8988T (cell line): ENCODE measurements around the gene FMN1.

Experiments used
- DNase-seq: peaks from one replicate; pipeline ENCODE4 v3.0.0; 2011

The FMN1 gene

DNA sequence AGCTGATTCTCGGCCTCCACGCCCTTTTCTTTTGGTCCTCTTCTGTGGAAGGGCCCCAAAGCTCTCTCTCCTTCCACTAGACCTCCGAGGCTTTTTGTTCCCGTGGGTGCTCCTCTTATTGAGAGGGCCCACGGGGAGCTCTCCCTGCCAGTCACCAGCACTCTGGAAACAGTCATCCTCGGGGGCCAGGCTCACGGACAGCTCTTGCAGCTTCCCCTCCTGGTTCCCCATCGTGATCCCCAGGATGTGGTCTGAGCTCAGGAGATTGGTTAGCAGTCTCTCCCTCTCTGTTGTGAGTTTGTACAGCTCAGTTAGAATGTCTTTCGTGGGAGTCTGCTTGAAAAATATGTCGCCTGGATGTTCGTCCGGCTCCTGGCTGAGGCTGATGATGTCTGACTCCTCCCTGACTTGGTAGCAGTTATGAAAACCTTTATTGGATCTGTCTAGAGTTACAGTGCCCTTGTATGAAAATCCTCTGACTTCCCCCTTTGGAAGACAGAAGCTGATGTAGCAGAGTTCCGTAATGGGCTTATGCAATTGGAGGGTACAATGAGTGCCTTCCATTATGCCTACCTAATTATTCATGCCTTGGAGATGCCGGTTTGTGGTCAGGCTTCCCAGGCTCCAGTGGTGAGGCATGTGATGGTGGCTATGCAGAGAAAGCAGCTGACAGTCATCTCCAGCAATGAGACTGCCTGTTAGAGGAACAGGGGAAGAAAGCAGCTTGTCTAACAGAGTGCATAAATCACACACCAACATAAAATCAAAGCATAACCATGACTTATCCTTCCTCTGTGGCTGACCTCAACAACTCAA, 40.0 kb downstream of the FMN1 start:
- DNase-seq = no peak

DNA sequence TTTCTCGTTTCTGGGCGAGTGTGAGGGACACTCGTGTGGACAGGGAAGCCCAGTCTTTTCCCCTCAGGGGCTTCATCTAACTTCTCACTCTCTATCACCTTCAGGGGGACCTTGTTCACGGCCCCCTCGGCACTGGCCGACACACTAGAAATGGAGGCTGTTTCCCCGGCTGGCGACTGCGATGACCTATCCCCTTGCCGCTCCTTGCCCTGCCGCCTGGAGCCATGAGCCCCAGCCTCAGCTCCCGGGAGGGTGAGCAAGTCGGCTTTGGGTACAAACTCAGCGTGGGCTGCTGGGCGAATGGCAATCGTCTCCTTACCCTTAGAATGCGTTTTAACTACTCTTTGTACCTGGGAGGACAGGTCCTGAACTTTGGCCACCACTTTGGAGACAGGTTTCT, 41.0 kb downstream of the FMN1 start:
- no peak for DNase-seq

DNA sequence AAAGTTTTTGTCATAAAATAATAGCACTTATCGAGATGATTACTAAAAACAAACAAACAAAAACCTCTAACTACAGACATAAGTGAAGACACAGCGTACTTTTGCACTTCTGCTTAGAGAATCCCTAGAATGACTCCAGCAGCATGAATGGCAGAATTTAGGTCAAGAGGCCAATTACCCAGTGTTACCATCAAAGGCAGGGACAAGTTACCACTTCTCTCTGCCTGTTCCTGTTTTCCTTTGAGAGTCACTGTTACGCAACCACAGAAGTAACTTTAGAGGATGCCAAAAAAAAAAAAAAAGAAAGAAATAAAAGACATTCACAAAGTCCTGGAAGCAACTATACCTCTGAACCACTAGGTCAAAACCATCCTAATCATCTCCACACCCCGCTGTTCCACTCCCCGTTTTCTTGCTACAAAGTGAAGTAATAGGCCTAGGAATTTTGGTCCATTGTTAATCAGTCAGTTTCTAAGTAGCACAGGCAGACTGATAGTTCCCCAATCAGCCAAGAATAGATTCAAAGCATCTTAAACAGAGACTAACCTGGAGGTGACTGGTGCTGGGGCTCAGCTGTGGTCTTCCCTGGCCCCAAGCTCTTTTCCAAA, 41.9 kb downstream of the FMN1 start:
- DNase-seq = no peak

DNA sequence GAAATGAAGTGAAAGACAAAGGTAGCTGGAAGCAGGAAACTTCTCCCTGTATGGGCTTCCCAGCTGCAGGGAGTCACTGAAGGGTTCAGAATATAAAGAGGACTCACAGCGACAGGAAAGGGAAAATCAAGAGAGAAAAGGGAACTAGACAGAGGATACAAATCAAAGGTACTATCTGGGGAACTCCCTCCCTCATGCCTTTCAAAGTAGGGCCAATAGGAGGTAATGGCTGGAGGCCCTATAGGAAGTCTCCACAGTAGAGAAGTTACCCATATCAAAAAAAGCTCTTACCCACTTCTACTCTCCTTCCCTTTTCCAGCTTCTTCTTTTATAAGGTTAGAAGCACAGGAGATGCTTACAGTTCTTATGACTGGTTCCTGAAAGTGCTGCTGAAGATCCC, 43.5 kb downstream of the FMN1 start:
- no peak for DNase-seq

DNA sequence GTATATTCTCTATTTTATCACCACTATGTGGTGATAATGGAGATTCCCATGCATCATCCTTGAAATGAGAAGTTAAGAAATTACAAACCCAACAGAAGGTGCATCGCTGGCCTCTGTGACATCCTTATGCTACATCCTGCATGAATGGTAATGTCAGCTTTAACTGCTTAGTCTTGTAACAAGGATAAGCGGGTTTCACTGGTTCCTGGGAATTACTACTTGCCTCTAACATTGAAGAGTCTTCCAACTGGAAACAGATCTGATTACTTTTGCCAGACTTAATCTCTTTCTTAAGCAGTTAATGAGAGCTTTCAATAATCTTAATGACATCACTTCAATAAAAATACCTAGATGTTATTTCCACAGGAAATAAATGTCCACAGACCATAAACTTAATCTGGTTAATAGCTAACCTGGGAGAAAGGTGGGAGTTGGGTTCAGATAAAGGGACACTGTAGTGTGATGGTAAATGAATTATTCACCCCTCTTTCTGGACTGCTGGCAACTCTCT, 44.0 kb downstream of the FMN1 start:
- DNase-seq = no peak

DNA sequence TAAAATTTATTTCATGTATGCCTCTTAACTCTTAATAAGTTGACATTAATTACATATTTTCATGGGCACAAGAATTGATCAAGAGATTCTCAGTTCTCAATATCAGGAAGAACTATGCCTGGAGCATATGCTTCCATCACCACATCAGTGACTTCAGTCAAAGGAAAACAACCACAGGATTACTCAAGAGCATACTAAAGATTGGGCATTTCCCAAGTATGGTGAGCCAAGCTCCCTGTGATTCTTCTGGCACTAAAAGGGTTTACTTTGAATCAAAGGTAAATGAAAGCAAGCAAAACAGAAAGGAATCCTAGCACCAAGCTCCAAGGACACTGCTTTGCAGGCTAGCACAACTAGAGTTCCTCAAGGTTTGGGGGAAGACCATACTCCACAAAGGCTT, 44.6 kb downstream of the FMN1 start:
- DNase-seq = no peak

DNA sequence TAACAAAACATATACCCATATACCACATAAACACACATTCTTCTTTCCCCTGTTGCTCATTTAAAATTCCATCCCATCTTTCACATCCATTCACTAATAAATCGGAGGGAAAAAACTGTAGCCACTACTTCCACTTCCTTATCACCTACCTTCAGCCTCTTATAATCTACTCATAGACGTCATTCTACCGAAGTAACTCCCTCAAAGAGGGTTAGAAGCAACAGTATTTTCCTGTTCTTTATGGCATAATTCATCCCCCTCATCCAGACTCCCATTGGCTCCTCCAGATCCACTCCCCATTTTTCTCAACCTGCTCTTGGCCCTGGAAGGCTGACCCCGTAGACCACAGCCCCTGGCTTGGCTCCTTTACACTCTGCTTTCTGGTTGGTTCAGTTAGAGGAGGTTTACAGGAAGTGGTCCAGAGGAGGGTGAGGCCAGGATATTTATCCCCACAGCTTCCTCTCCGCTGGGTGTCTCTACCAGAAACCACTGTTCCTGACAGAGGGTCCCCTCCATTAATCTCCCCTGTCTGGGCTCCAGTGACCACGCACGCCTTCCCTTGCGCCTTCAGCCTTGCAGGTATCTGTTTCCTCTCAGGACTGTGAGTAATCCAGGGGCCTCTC, 46.3 kb downstream of the FMN1 start:
- DNase-seq = no peak

DNA sequence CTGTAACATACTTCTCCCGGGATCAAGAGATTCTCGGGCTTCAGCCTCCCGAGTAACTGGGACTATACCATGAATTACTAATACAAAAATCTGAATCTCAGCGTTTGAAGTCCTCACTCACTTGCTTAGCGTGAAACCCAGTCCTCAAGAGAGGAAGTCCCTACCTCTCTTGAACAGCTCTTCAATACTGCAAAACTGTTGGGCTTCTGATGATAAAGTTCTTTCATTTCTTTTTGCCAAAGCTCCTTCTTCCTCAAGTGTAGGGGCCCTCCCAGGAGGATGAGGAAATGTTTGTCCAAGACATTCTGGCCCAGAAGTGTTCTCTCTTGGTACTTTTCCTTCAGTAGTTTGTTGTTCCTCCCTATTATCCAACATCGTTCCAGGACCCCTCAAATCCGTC, 48.5 kb downstream of the FMN1 start:
- no peak for DNase-seq

DNA sequence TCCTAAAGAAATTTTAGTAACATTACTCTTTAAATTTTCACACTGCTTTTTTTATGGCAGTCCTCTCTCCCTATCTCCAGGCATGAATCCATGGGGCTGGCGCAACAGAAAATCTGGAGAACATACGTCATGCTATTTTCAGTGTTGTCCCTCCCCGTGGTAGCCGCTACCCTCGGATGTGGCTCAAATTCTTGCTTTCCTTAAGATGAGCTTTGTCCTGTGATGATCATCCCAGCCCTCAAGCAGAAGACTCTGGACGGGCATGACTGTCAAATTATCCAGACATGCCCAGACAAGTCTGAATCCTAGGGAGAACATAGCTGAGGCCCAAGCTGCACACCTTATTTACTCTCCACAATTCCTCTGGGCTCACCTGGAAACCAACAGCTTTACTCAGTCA, 49.1 kb downstream of the FMN1 start:
- no peak for DNase-seq

DNA sequence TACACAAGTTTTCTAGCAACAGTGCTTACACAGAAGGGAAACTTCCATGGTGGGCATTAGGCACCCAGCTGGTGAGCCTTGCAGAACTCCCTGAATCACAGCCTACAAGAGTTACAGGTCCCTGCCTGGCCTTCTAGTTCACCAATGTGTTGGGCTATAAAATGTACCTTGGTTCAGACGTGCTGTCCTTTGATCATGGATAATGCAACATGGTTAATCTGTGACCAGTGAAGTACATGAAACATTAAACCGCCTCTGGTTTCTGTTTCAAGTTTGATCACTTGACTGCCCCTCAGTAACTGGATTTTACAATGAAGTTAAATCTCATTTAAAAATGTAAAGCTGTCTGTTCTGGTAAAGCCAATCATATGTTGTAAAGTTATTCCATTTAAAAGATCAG, 51.8 kb downstream of the FMN1 start:
- DNase-seq = no peak

DNA sequence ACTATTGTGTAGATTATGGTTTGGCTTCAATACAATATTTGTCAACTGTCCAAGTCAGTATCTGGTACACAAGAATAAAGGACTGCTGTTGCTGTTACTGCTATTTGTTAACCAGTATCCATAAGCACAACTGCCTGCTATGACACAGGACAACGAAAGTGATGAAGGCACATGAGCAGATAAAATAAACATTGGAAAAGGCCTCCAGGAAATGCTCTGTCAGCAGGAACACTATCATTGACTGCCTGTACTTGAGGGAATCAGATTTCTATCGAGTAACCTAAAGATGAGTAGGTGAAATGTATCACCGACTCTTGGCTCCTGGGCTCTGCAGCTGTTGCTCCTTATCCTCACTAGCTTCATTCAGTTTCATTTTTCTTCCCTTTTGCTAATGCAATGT, 56.5 kb downstream of the FMN1 start:
- DNase-seq = no peak

DNA sequence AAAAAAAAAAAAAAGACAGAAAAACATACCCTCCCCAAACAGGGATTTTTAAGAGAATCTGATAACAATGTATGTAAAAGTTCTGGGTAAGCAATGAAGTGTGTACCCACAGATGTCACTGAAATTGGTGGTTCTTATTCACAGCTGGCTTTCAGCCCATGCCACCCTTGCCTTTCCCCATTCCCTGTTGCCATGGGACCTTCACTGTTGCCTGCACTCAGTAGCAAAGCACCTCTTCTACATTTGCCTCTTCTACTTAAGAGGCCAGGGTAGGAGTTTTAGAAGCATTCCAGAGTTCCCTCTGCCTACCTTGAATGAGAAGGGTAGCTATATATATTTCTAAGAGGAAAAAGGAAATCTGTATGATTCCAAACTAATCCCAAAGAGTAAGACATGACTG, 57.4 kb downstream of the FMN1 start:
- no peak for DNase-seq

DNA sequence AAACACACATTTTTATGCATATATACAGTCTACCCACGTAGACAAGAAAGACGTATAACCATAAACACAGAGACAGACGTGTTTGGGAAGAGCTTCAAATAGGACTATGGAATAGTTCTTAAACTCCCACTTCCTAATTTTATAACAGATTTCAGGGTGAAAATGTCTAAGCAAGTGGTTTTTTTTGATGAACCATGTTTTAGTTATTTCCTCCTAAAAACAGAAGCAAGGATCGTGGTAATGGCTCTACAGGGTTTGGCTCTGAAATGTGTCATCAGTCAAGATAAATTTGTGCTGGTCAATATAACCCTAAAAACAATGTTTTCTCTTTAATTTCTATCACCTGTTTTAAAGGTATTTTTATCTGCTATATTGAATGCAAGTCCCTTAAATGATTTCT, 58.2 kb downstream of the FMN1 start:
- DNase-seq = no peak

DNA sequence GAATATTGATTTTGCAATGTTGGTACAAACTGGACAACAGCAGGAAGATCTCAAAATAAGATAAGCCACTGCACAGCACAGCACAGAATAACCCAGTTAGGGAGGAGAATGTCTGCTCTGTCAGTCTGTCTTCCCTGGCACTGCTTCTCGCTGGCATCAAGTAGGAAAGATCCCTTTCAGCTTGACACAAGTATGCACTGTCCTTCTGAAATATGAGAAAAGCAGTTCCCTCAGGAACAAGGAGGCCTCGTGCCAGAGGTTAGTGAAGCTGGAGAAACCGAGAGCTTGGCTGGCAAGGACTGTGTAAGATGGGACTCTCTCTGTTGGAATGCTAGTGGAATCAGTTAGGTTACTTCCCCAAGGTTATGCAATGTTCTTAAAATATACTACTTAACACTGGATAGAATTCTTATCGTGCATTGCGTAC, 59.1 kb downstream of the FMN1 start:
- no peak for DNase-seq

DNA sequence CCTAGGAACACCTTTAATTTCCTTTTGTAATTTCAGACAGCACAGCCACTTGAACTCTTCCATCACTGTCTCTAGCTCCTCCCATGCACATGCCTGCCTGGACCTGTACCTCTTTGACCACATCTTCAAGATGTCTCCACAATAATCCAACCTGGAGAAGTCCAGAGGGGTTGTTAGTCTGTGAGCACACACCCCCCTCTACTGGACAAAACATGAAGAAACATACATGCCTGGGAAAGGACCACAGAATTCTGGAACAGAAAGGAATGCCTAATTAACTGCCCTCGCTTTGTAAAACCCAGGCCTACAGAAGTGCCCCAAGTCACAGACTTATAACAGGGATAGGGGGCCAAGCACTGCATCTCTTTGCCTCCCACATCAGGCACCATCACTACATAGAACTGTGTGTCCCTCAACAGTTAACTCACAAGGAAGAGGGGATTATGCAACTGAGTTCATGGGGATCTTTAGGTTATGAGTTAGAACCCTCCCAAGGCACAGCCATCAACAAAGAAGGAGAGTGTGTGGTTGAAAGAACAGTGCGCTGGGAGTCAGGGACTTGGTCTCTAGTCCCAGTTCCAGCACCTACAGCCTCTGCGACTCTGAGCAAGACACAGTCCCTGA, 61.7 kb downstream of the FMN1 start:
- peak; percentile 11 for DNase-seq

DNA sequence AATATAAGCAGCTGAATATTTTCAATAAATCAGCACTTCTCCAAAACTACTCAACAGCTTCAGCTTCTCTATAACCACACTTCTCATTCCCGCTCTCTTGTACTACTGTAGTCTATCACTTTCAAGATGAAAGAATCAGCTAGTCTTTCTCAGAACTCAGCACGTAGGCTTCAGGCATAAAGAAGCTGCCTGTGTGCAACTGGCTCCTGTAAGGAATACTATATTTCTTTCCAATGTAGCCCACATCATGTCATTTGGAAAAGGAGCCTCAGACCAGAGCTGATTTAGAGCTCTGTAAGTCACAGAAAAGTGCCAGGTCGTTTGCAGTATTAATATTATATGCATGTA, 62.3 kb downstream of the FMN1 start:
- DNase-seq = no peak

DNA sequence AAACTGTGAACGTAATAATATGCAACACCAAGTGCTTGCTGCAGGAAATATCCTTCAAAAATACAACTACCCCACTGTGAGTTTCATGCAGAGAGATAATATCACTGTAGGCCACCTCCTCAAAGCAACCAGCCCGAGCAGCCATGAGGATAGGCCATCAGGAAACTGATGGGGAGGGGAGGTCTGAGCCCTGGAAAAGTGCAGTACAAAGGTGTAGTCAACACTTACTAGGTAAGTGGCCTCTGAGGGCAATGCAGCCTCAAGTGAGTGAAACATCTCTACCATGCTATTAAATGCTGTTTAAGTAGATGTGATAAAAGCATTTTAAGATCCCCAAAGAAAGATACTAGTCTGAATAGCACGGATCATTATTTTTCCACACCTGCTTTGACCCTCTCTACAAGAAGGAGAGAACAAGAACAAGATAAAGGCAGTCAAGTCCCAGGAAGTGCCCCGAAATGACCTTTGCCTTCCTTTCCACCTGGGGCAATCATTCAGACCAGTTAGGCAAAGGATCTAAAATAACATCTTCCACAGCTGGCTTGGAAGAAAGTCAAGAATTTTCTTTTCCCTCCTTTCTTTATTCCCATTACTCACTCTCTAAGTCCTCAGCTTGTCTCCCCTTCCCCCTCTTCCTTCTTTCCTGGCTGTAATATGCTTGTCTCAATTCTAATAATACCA, 62.8 kb downstream of the FMN1 start:
- no peak for DNase-seq

DNA sequence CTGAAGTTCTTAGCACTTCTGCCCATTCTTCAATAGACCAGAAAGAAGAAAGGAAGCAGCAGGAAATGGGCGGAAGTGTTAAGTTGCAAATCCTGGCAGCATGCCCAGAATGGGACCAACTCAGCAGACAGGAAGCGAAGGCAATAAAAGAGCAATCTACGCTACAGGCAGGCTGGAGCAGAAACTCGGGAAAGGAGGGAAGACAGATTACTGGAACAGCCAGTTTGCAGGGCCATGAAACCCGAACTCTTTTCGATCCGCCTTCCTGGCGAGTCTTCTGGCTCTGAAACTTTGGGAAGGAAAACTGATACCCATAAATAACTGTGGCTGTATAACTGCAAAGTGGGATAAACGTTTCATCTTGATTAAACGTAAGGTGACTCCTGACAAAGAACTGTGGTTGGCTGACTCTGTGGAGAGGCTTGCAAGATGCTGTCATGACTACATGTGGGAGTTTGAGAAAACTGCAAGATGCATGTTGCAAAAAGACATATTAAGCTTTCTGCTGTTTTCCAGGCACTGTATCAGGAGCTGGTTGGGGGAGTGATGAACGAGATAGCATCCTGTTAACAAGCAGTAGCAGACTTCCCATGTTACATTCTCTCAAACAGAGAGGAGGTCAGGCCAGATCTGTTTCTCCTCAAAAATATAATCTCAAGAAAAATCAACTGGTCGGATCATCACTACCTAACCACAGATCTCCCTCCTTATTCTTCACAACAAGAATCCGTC, 67.8 kb downstream of the FMN1 start:
- peak; percentile 27 for DNase-seq

DNA sequence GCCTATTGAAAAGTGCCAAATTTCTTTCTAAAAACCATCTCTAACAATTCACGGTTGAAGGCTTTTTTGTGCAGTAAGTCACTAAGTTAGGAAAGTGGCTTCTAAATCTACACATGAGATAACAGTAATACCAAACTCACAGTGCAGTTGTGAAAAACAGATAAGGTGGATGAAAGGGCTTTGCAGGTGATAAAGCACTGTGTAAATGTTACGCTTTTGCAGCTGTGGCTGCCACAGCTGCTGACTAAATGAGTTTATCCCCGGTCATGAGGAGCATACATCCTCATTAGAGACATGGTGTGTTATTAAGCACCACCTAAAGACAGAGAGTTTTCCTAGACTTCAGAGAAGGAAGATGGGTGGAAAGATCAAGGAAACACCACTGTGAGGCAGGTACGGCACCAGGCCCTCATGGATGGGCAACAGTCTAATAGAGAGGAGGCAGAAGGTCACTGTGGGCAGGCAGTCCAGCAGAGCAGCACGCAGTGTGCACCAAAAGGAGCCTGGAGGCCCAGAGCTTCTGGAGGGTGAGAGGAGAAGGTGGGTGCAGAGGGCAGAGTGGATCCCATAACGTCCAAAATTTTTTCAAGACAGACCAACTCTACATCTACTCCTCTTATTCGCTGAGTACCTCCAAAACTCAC, 68.5 kb downstream of the FMN1 start:
- DNase-seq = no peak

DNA sequence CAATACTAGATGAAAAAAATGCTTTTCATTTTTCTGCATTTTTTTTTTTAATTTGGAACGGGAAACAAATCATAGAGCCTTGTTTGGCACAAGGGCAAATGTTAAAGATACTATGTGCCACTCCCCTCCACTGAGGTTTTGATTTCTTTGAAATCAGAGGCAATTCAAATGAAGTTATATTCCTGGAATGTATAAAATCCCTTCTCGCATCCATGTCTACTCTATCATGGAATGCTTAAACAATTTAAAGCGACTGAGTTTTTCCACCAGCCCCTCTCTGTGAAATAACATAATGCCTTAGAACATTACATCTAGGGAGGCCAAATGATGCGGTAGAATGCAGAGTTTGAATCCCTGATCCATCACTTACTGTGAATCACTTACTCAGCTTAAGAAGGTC, 69.7 kb downstream of the FMN1 start:
- DNase-seq = no peak

DNA sequence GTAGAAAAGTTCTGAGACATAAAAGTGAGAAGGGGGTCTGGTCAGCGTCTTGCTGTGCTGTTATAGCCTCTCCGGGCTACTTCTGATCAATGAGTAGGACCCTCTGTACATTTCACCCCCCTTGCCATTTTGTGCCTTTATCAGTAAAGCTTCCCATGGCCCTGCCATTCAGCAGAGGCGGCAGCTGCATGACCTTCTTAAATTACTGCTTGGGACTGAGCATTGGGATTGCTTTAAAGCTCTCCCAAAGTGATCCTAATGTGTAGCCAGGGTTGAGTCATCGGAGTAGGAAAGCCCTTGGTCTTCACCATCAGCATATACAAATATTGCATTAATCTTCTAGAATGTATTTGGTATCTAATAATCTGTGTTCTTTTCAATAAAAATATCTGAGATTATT, 70.2 kb downstream of the FMN1 start:
- no peak for DNase-seq

DNA sequence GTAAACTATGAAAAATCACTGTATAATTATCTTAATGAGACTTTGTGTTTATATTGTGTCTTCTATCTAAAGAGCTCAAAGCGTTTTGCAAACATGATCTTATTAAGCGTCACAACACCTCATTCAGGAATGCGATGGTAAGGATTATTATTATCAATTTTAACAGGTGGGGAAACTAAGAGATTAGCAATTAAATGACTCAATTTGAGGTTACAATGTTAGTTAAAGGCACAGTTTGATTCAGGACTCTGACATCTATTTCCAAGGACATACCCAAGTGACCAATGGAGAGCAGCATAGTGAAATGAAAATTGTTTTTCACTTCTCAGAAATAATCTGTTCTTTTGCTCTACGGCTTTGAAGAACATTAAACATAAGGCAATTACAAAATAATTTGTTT, 74.6 kb downstream of the FMN1 start:
- DNase-seq = no peak
